T-cell (primary cell): ENCODE data around the gene NFIC. TPM values are rescaled to one million over a fixed set of nuclear protein-coding genes. Genes with fewer than 3 reads are reported as not detected.
A peak's percentile ranks its signal among the peaks of the same experiment; 100 is the strongest.

Experiments used
- ATAC-seq, 4 experiments: fragments of 200-7000 bp in 3 of 4; fragments of 150-1000 bp in 1 of 4; cut with Tn5 transposase; replicated peaks in 1 of 4; 1 replicate in 3 of 4; 2 replicates in 1 of 4; pipeline ENCODE4 v1.10.0; 2021; ENCODE audit warnings: moderate library complexity in 3 of 4, mild to moderate bottlenecking in 2 of 4, moderate number of reproducible peaks in 1 of 4
- CTCF ChIA-PET, 2 donors: fragments of 300-600 bp; sonication (Branson Sonifier 250); formaldehyde crosslinking; loops; one replicate each; lab custom pipeline; 2022; ENCODE audit warnings: antibody characterized with exemption in 2 of 2; lab: Charles Lee
- POLR2A ChIA-PET, 2 donors: fragments of 300-600 bp; sonication (Branson Sonifier 250); formaldehyde crosslinking; loops; one replicate each; lab custom pipeline; 2022; ENCODE audit warnings: antibody characterized with exemption in 2 of 2; lab: Charles Lee
- DNase-seq, 35 experiments: peaks; one replicate each; pipeline versions ENCODE4 v3.0.0 to v3.0.0-alpha.2; 2013 to 2023
- H3K27ac ChIP-seq: one replicate; pipeline ENCODE4 v1.5.1; 2013; ENCODE audit warnings: low read length
- H3K27me3 ChIP-seq, 2 experiments: replicated peaks in 1 of 2; 1 replicate in 1 of 2; 2 replicates in 1 of 2; pipeline versions ENCODE4 v1.6.1 to v1.7.0; 2013; ENCODE audit warnings: low read length in 1 of 2, mixed read lengths in 1 of 2; ENCODE audit not compliant: control insufficient read depth in 2 of 2, insufficient read depth in 2 of 2; ENCODE audit errors: extremely low read depth in 1 of 2
- H3K36me3 ChIP-seq, 2 donors: 1 replicate in 1 of 2; 2 replicates in 1 of 2; pipeline versions ENCODE4 v1.6.1 to v1.7.0; 2013; ENCODE audit warnings: low read length in 1 of 2; ENCODE audit not compliant: control insufficient read depth in 2 of 2, insufficient read depth in 1 of 2; ENCODE audit errors: extremely low read depth in 1 of 2
- H3K4me1 ChIP-seq, 2 experiments: 1 replicate in 1 of 2; 2 replicates in 1 of 2; pipeline versions ENCODE4 v1.6.1 to v1.7.0; 2013; ENCODE audit warnings: low read length in 2 of 2, mixed read lengths in 1 of 2; ENCODE audit not compliant: insufficient read depth in 2 of 2, control insufficient read depth in 1 of 2; ENCODE audit errors: extremely low read depth in 1 of 2
- H3K4me3 ChIP-seq, 2 donors: 1 replicate in 1 of 2; 2 replicates in 1 of 2; pipeline versions ENCODE4 v1.5.1 to v1.7.0; 2013; ENCODE audit warnings: mild to moderate bottlenecking in 2 of 2, low read length in 1 of 2, moderate library complexity in 1 of 2; ENCODE audit not compliant: control insufficient read depth in 1 of 2; ENCODE audit errors: extremely low read depth in 1 of 2
- H3K9me3 ChIP-seq: 2 replicates; pipeline ENCODE4 v1.7.0; 2013
- H3K27ac Mint-ChIP-seq, 2 donors: one replicate each; pipeline ENCODE4 v1.8.0; 2020 to 2021; ENCODE audit warnings: mild to moderate bottlenecking in 2 of 2, mixed read lengths in 2 of 2
- H3K27me3 Mint-ChIP-seq, 2 donors: one replicate each; pipeline ENCODE4 v1.8.0; 2021 to 2022; ENCODE audit warnings: mixed read lengths in 2 of 2
- H3K36me3 Mint-ChIP-seq: one replicate; pipeline ENCODE4 v1.8.0; 2021; ENCODE audit warnings: mixed read lengths
- H3K4me1 Mint-ChIP-seq, 3 donors: one replicate each; pipeline ENCODE4 v1.8.0; 2020 to 2022; ENCODE audit warnings: mixed read lengths in 3 of 3, mild to moderate bottlenecking in 1 of 3
- H3K4me3 Mint-ChIP-seq, 3 donors: one replicate each; pipeline ENCODE4 v1.8.0; 2020 to 2022; ENCODE audit warnings: mild to moderate bottlenecking in 3 of 3, mixed read lengths in 3 of 3, moderate library complexity in 3 of 3
- H3K9me3 Mint-ChIP-seq, 3 donors: one replicate each; pipeline ENCODE4 v1.8.0; 2020 to 2022; ENCODE audit warnings: mixed read lengths in 3 of 3
- WGBS: methylation state at CpG from one replicate; pipeline ENCODE4 v1.1.5; 2013; ENCODE audit warnings: missing lambda C conversion rate; ENCODE audit not compliant: insufficient coverage; 5-methylcytosine and 5-hydroxymethylcytosine counted together
- total RNA-seq, 35 experiments: library from RNA in 6 of 35; stranded (reverse) in 6 of 35; fragments of 120-200 nt in 1 of 35; gene quantifications; one replicate each; pipeline versions ENCODE4 v1.2.1 to v1.2.4 and lab custom pipeline; 2013 to 2026

NFIC gene
- total RNA-seq, 5 donors from 2014 or later (not counting 1 experiment from before 2014, with no cell fraction given) = 27.1 to 41.7 (median 37.2) TPM

GRCh38 chr19:3433313-3433712 lies 66.9 kb downstream of the NFIC start:
- ATAC-seq (no peak), DNase-seq (no peak)
- H3K36me3 ChIP-seq = no peaks in the 10 kb centered on the region
- no peaks in the 10 kb centered on the region for H3K9me3 ChIP-seq
- Mint-ChIP-seq H3K4me3 (no peak overlapping the region), H3K9me3 (no peaks in the 10 kb centered on the region), H3K36me3 (peaks cover 12% of the 10 kb centered on the region), H3K4me1 (peaks cover 14 to 18% (median 16%) of the 10 kb centered on the region in 3 donors), H3K27ac (no peak overlapping the region), H3K27me3 (no peaks in the 10 kb centered on the region)
- CTCF ChIA-PET = no interaction called here
- POLR2A ChIA-PET = no interaction called here
- peaks cover 0 to 21% of the 10 kb centered on the region in 2 experiments for H3K4me1 ChIP-seq
- no peaks in the 10 kb centered on the region for H3K27me3 ChIP-seq
- no peak overlapping the region for H3K27ac ChIP-seq
- H3K4me3 ChIP-seq = no peak overlapping the region
- WGBS = 100% methylated on average over 1 of the region's 12 CpGs

DNA sequence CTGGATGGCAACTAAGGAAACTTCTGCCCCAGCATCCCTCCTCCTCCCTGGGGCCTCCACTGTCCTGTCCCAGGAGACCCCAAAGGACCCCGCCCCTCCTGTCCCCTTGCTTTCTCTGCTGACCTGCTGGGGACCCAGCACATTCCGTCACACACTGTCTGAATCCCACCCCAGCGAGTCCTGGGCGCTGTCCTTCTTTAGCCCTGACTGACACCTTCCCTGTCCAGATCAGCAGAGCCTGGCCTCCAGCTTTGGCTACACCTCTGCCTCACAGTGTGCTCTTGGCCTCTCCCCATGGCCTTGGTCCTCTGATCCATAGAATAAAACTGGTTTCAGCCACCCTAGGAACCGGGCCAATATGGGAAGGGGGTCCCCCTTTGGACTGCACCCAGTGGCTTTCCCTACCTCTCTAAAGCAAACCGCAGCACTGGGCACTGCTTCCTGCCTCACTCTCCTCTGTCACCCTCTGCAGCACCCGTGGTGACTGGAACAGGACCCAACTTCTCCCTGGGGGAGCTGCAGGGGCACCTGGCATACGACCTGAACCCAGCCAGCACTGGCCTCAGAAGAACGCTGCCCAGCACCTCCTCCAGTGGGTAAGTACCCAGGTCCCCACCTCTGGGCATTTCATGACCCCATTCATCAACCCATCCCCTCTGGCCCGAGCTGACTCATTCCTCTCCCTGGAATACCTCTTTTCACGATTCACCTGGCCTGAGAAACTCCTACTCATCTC lies 67.6 kb downstream of the NFIC start:
- peaks cover 12% of the 10 kb centered on the region for H3K36me3 Mint-ChIP-seq
- DNase-seq (no peak), ATAC-seq (no peak)
- CTCF ChIA-PET = interaction anchor here in 1 of 2 donors (0.6 kb wide), 1 partner anchor 483 kb away, joined by 6 read pairs; no protein-coding TSS in a partner anchor
- POLR2A ChIA-PET = no interaction called here
- peak overlapping the region; percentile 98 to 100 for H3K27ac Mint-ChIP-seq
- Histone ChIP-seq H3K4me1 (peaks cover 0 to 17% of the 10 kb centered on the region in 2 experiments), H3K36me3 (no peaks in the 10 kb centered on the region), H3K27me3 (no peaks in the 10 kb centered on the region), H3K27ac (peak overlapping the region; percentile 88), H3K4me3 (peak overlapping the region; percentile 65 to 96), H3K9me3 (no peaks in the 10 kb centered on the region)
- H3K4me1 Mint-ChIP-seq = peaks cover 14 to 16% (median 16%) of the 10 kb centered on the region in 3 donors
- no peaks in the 10 kb centered on the region for H3K27me3 Mint-ChIP-seq
- peak overlapping the region; percentile 84 to 96 (median 96) for H3K4me3 Mint-ChIP-seq
- no peaks in the 10 kb centered on the region for H3K9me3 Mint-ChIP-seq
- 78% methylated on average over 7 of the region's 11 CpGs for WGBS

- H3K9me3 Mint-ChIP-seq = no peaks in the 10 kb centered on the region
- peaks cover 15 to 17% (median 16%) of the 10 kb centered on the region in 3 donors for H3K4me1 Mint-ChIP-seq
- peaks cover 12% of the 10 kb centered on the region for H3K36me3 Mint-ChIP-seq
- Histone ChIP-seq H3K9me3 (no peaks in the 10 kb centered on the region), H3K36me3 (no peaks in the 10 kb centered on the region), H3K27ac (peak overlapping the region; percentile 88), H3K27me3 (no peaks in the 10 kb centered on the region), H3K4me1 (peaks cover 0 to 17% of the 10 kb centered on the region in 2 experiments), H3K4me3 (peak overlapping the region; percentile 65 to 96)
- H3K27ac Mint-ChIP-seq = peak overlapping the region; percentile 98 to 100
- peak; percentile 87 to 96 (median 92) for DNase-seq
- POLR2A ChIA-PET = no interaction called here
- no peaks in the 10 kb centered on the region for H3K27me3 Mint-ChIP-seq
- 3% methylated on average over 60 of the region's 67 CpGs for WGBS
- ATAC-seq = peak; percentile 94 to 96 (median 96)
- H3K4me3 Mint-ChIP-seq = peak overlapping the region; percentile 84 to 96 (median 96)
- CTCF ChIA-PET = interaction anchor here in 1 of 2 donors (0.5 to 0.6 kb wide), 2 partner anchors 143 to 1357 kb away, joined by 3 to 4 read pairs; partner anchors contain the start of gene FEM1A
These were observed 68.5 kb downstream of the NFIC start for GRCh38 chr19:3434630-3435553.

DNA sequence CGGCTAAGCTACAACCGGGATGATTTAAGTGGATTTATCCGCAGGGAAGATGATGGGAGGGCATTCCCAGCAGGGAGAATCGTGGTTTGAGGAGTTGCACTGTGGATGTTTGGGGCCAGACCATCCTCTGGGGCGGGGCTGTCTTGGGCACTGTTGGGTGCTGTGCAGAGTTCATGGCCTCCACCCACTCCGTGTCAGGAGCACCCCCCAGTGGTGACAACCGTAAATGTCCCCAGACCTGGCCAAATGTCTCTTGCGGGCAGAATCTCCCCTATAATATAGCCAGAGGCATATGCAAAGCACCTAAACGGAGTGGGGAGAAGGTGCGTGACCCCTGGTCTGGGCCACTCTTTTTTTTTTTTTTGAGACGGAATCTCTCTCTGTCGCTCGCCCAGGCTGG lies 73.7 kb downstream of the NFIC start:
- no peak overlapping the region for H3K4me3 Mint-ChIP-seq
- H3K4me1 Mint-ChIP-seq = peaks cover 12 to 20% (median 16%) of the 10 kb centered on the region in 3 donors
- H3K36me3 Mint-ChIP-seq = no peaks in the 10 kb centered on the region
- Histone ChIP-seq H3K4me3 (no peak overlapping the region), H3K9me3 (no peaks in the 10 kb centered on the region), H3K4me1 (peaks cover 2 to 11% of the 10 kb centered on the region in 2 experiments), H3K27me3 (no peaks in the 10 kb centered on the region), H3K36me3 (peaks cover 0 to 6% of the 10 kb centered on the region in 2 donors), H3K27ac (no peak overlapping the region)
- H3K9me3 Mint-ChIP-seq = no peaks in the 10 kb centered on the region
- peak in 33 of 35 experiments; percentile 16 to 68 (median 44) for DNase-seq
- no peaks in the 10 kb centered on the region for H3K27me3 Mint-ChIP-seq
- no peak overlapping the region for H3K27ac Mint-ChIP-seq
- ChIA-PET CTCF (interaction anchor here (0.7 to 1.0 kb wide), 2 partner anchors 11 to 24 kb away, joined by 3 to 4 read pairs; no protein-coding TSS in a partner anchor), POLR2A (no interaction called here)
- WGBS = 74% methylated on average over 6 of the region's 13 CpGs
- peak in 3 of 4 experiments; percentile 12 to 23 (median 20) for ATAC-seq

DNA sequence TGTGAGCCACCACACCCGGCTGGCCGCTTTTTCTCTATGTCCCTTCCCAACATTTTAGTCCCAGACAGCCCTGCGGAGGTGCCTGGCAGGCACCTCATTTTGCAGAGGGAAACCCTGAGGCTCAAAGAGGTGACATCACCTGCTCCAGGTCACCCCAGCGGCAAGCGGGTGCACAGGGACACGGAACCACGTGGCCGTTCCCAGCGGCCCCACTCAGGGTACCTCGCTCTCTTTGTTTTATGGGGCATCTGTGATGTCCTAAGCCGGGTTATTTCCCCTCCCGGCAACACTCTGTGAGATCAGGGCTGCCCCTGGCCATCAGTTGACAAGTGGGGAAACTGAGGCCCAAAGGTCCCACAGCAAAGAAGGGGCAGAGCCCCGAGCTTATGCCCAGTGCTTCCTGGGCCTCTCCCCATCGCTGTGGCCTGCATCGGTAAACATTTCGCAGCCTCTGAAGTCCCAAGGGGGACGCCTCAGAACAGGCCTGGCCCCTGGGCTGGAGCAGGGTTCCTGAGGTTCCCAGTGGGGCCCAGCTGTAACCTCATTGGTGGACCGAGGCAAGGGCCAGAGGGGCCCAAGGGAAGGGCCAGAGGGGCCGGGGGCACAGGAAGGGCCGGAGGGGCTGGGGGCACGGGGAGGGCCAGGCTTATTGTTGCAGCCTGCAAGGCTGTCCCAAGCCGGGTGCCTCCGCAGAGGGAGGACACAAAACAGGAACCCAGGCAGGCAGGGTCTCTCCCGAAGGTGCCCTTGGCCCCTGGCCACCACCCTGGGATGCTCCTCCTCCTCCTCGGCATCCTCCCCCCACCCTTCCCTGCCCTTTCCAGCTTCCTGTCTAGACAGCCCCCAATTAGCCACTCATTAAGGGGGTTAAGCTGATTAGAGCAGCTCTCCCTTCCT lies 75.0 kb downstream of the NFIC start:
- H3K4me1 Mint-ChIP-seq = peaks cover 6 to 14% (median 8%) of the 10 kb centered on the region in 3 donors
- no peak overlapping the region for H3K4me3 ChIP-seq
- H3K27me3 ChIP-seq = no peaks in the 10 kb centered on the region
- H3K9me3 ChIP-seq = no peaks in the 10 kb centered on the region
- POLR2A ChIA-PET = no interaction called here
- H3K4me1 ChIP-seq = peaks cover 2 to 4% of the 10 kb centered on the region in 2 experiments
- no peaks in the 10 kb centered on the region for H3K9me3 Mint-ChIP-seq
- ATAC-seq (no peak), DNase-seq (no peak)
- no peaks in the 10 kb centered on the region for H3K27me3 Mint-ChIP-seq
- H3K36me3 Mint-ChIP-seq = peaks cover 4% of the 10 kb centered on the region
- H3K36me3 ChIP-seq = peaks cover 0 to 10% of the 10 kb centered on the region in 2 donors
- no peak overlapping the region for H3K27ac ChIP-seq
- CTCF ChIA-PET = interaction anchor here in 1 of 2 donors (1.1 kb wide), 1 partner anchor 35 kb away, joined by 3 read pairs; no protein-coding TSS in a partner anchor
- 91% methylated on average over 25 of the region's 25 CpGs for WGBS
- no peak overlapping the region for H3K4me3 Mint-ChIP-seq
- no peak overlapping the region for H3K27ac Mint-ChIP-seq
